Measurements from ENCODE around the gene RCOR3.

RCOR3 gene

GRCh38 chr1:211341999-211342398, 82.8 kb downstream of the RCOR3 start:
- Histone ChIP-seq H3K4me3 (ENCODE audit: low read length, poor library complexity, severe bottlenecking) (no peak overlapping the region), H3K79me2 (ENCODE audit: insufficient read depth, low read length) (peaks cover 100% of the 10 kb centered on the region), H3K4me1 (ENCODE audit: insufficient read depth, low read length, poor library complexity, severe bottlenecking) (peaks cover 68% of the 10 kb centered on the region), H3K9ac (ENCODE audit: low read depth, low read length, poor library complexity, severe bottlenecking) (no peak overlapping the region), H4K20me1 (ENCODE audit: insufficient read depth, low read length, poor library complexity, severe bottlenecking) (peaks cover 96% of the 10 kb centered on the region), H2AFZ (ENCODE audit: low read length) (no peak overlapping the region), H3K27me3 (ENCODE audit: insufficient read depth, low read length, poor library complexity, severe bottlenecking) (no peaks in the 10 kb centered on the region), H3K9me2 (replicated peaks; ENCODE audit: low read depth, low read length) (no peaks in the 10 kb centered on the region), H3K9me3 (ENCODE audit: insufficient read depth, low read depth, low read length) (no peaks in the 10 kb centered on the region), H3F3A (ENCODE audit: low read depth) (no peaks in the 10 kb centered on the region), H3K4me2 (ENCODE audit: low read depth, low read length, poor library complexity, severe bottlenecking) (no peak overlapping the region), H3K36me3 (ENCODE audit: insufficient read depth, low read length) (peaks cover 33% of the 10 kb centered on the region; the same call in 1 of the 2 replicates)
- TF ChIP-seq EZH2phosphoT487 (IDR thresholded peaks at IDR 0.05; ENCODE audit: borderline replicate concordance): no peak
- TF ChIP-seq CTCF (conservative IDR thresholded peaks at IDR 0.05; ENCODE audit: low read length): no peak

GRCh38 chr1:211343607-211344006, 84.4 kb downstream of the RCOR3 start:
- no peaks in the 10 kb centered on the region for H3K9me2 ChIP-seq (replicated peaks; ENCODE audit: low read depth, low read length)
- H4K20me1 ChIP-seq (ENCODE audit: insufficient read depth, low read length, poor library complexity, severe bottlenecking): peaks cover 85% of the 10 kb centered on the region
- peaks cover 100% of the 10 kb centered on the region for H3K79me2 ChIP-seq (ENCODE audit: insufficient read depth, low read length)
- TF ChIP-seq CTCF (conservative IDR thresholded peaks at IDR 0.05; ENCODE audit: low read length) (no peak), EZH2phosphoT487 (IDR thresholded peaks at IDR 0.05; ENCODE audit: borderline replicate concordance) (no peak)
- peaks cover 62% of the 10 kb centered on the region for H3K4me1 ChIP-seq (ENCODE audit: insufficient read depth, low read length, poor library complexity, severe bottlenecking)
- H2AFZ ChIP-seq (ENCODE audit: low read length): no peak overlapping the region
- H3K4me3 ChIP-seq (ENCODE audit: low read length, poor library complexity, severe bottlenecking): no peak overlapping the region
- H3F3A ChIP-seq (ENCODE audit: low read depth): no peaks in the 10 kb centered on the region
- no peaks in the 10 kb centered on the region for H3K9me3 ChIP-seq (ENCODE audit: insufficient read depth, low read depth, low read length)
- H3K9ac ChIP-seq (ENCODE audit: low read depth, low read length, poor library complexity, severe bottlenecking): no peak overlapping the region
- peaks cover 44% of the 10 kb centered on the region; the same call in 1 of the 2 replicates for H3K36me3 ChIP-seq (ENCODE audit: insufficient read depth, low read length)
- H3K4me2 ChIP-seq (ENCODE audit: low read depth, low read length, poor library complexity, severe bottlenecking): no peak overlapping the region
- H3K27me3 ChIP-seq (ENCODE audit: insufficient read depth, low read length, poor library complexity, severe bottlenecking): no peaks in the 10 kb centered on the region

DNA sequence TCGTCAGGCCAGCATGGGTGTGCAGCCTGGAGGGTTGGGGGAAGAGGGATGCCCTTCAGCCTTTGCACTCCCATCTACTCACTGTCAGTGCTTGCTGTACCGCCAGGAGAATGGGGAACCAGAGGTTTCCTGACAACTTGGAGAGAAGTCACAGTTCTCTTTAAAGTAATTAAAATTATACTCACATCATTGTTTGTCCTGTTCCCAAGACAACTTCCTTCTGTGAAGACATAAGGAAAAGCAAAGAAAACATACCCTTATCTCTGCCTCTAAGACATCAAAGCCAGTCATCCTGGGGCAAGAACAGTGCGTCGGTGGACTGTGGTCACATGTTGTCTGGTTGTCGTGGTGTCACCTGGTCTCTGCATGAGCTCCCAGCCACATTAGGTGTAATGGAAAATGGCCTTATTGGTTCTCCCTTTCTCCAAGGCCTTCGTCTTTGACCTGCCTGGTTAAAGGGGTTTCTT, 85.0 kb downstream of the RCOR3 start:
- no peak for TF ChIP-seq CTCF (conservative IDR thresholded peaks at IDR 0.05; ENCODE audit: low read length)
- no peak for TF ChIP-seq EZH2phosphoT487 (IDR thresholded peaks at IDR 0.05; ENCODE audit: borderline replicate concordance)
- H2AFZ ChIP-seq (ENCODE audit: low read length): no peak overlapping the region
- no peaks in the 10 kb centered on the region for H3K9me2 ChIP-seq (replicated peaks; ENCODE audit: low read depth, low read length)
- H3K4me2 ChIP-seq (ENCODE audit: low read depth, low read length, poor library complexity, severe bottlenecking): no peak overlapping the region
- H3K4me1 ChIP-seq (ENCODE audit: insufficient read depth, low read length, poor library complexity, severe bottlenecking): peaks cover 57% of the 10 kb centered on the region
- H3F3A ChIP-seq (ENCODE audit: low read depth): no peaks in the 10 kb centered on the region
- no peaks in the 10 kb centered on the region for H3K27me3 ChIP-seq (ENCODE audit: insufficient read depth, low read length, poor library complexity, severe bottlenecking)
- peaks cover 79% of the 10 kb centered on the region for H4K20me1 ChIP-seq (ENCODE audit: insufficient read depth, low read length, poor library complexity, severe bottlenecking)
- peaks cover 100% of the 10 kb centered on the region for H3K79me2 ChIP-seq (ENCODE audit: insufficient read depth, low read length)
- H3K4me3 ChIP-seq (ENCODE audit: low read length, poor library complexity, severe bottlenecking): no peak overlapping the region
- peaks cover 38% of the 10 kb centered on the region; the same call in 1 of the 2 replicates for H3K36me3 ChIP-seq (ENCODE audit: insufficient read depth, low read length)
- H3K9ac ChIP-seq (ENCODE audit: low read depth, low read length, poor library complexity, severe bottlenecking): no peak overlapping the region
- no peaks in the 10 kb centered on the region for H3K9me3 ChIP-seq (ENCODE audit: insufficient read depth, low read depth, low read length)
